Sigmoid colon (tissue), 7 donors: ENCODE results near the gene FZD10. TPM values are rescaled to one million over a fixed set of nuclear protein-coding genes. Genes with fewer than 3 reads are reported as not detected.

Experiments
- DNase-seq: peaks from one replicate; pipeline ENCODE4 v3.0.0-alpha.2; 2019
- H3K27ac ChIP-seq, 4 donors: fragments of 200-600 bp; sonication (generic); one replicate each; pipeline ENCODE4 v1.5.1; 2016 to 2019; ENCODE audit warnings: mild to moderate bottlenecking in 1 of 4
- H3K27me3 ChIP-seq, 3 donors: fragments of 200-600 bp; sonication (generic); one replicate each; pipeline ENCODE4 v1.5.1; 2019; ENCODE audit warnings: mild to moderate bottlenecking in 1 of 3
- H3K36me3 ChIP-seq, 4 donors: fragments of 200-600 bp; sonication (generic); one replicate each; pipeline ENCODE4 v1.5.1; 2016 to 2019
- H3K4me1 ChIP-seq, 4 donors: fragments of 200-600 bp; sonication (generic); one replicate each; pipeline ENCODE4 v1.5.1; 2017 to 2019
- H3K4me3 ChIP-seq, 4 donors: fragments of 200-600 bp; sonication (generic); one replicate each; pipeline ENCODE4 v1.5.1; 2017 to 2019; ENCODE audit warnings: mild to moderate bottlenecking in 2 of 4, moderate library complexity in 1 of 4
- H3K9me3 ChIP-seq, 4 donors: fragments of 200-600 bp in 3 of 4; sonication (generic) in 3 of 4; one replicate each; pipeline versions ENCODE4 v1.5.1 to v1.6.1; 2013 to 2019
- CTCF ChIP-seq, 4 experiments: fragments of 450-650 bp in 3 of 4; fragments of 200-600 bp in 1 of 4; IDR thresholded peaks; one replicate each; pipeline ENCODE4 v1.5.1; 2016 to 2019; ENCODE audit warnings: antibody characterized with exemption in 4 of 4, mild to moderate bottlenecking in 3 of 4, moderate library complexity in 2 of 4
- EP300 ChIP-seq, 4 donors: sonication (generic); formaldehyde crosslinking; IDR thresholded peaks; one replicate each; pipeline ENCODE4 v1.6.1; 2017; ENCODE audit warnings: antibody characterized with exemption in 4 of 4
- POLR2A ChIP-seq, 2 donors: fragments of 450-650 bp; IDR thresholded peaks; one replicate each; pipeline ENCODE4 v1.6.1; 2016; ENCODE audit warnings: antibody characterized with exemption in 2 of 2, mild to moderate bottlenecking in 2 of 2, moderate library complexity in 2 of 2
- POLR2AphosphoS5 ChIP-seq, 4 donors: sonication (generic); formaldehyde crosslinking; IDR thresholded peaks; one replicate each; pipeline ENCODE4 v1.6.1; 2017; ENCODE audit warnings: antibody characterized with exemption in 4 of 4
- WGBS, 2 donors: extraction: QIAGEN DNeasy Blood & Tissue Kit; methylation state at CpG; one replicate each; pipeline ENCODE4 v1.1.7; 2013; 5-methylcytosine and 5-hydroxymethylcytosine counted together
- intact Hi-C: fragments of 100-400 bp; cut with DNase I; formaldehyde crosslinking; loops from one replicate; pipeline ENCODE4 v1.15.1; 2023
- polyA plus RNA-seq, 3 donors: library from polyadenylated mRNA; stranded (reverse); fragments of 200-250 nt; gene quantifications; one replicate each; pipeline ENCODE4 v1.2.3, GENCODE V29; 2013
- total RNA-seq, 4 donors: library from RNA; depleted of rRNA; stranded (reverse); fragments of >200 nt; gene quantifications; one replicate each; pipeline ENCODE4 v1.1.0, GENCODE V29; 2016
- donor health status: healthy with polysubstance abuse.
- donor health status: Bipolar disorder and iron deficiency.
- donor health status: healthy.

Gene FZD10
- total and polyA plus RNA-seq, 7 donors: 0.13 to 1.7 (median 0.66) TPM; not detected in 1

- intact Hi-C loops: no loop called here
- WGBS, 2 donors: 60 to 76% methylated on average over 5 of the region's 5 CpGs
- H3K9me3 ChIP-seq: no peaks in the 10 kb centered on the region
- peaks cover 0 to 17% (median 12%) of the 10 kb centered on the region in 3 donors for H3K27me3 ChIP-seq
- no peak overlapping the region for H3K27ac ChIP-seq
- H3K4me1 ChIP-seq: no peaks in the 10 kb centered on the region
- TF ChIP-seq EP300 (IDR thresholded peaks at IDR 0.05) (no peak), POLR2AphosphoS5 (IDR thresholded peaks at IDR 0.05) (no peak), CTCF (IDR thresholded peaks at IDR 0.05) (no peak)
- DNase-seq: no peak
- no peaks in the 10 kb centered on the region for H3K36me3 ChIP-seq
- H3K4me3 ChIP-seq: no peak overlapping the region
Measured at GRCh38 chr12:130117701-130118100, 44.6 kb upstream of the FZD10 start.

- no peaks in the 10 kb centered on the region for H3K4me1 ChIP-seq
- 84% methylated on average over 6 of the region's 6 CpGs for WGBS, 2 donors
- H3K27me3 ChIP-seq: peaks cover 0 to 17% (median 12%) of the 10 kb centered on the region in 3 donors
- H3K27ac ChIP-seq: no peak overlapping the region
- no peaks in the 10 kb centered on the region for H3K36me3 ChIP-seq
- intact Hi-C loops: no loop called here
- no peak overlapping the region for H3K4me3 ChIP-seq
- H3K9me3 ChIP-seq: no peaks in the 10 kb centered on the region
- TF ChIP-seq POLR2AphosphoS5 (IDR thresholded peaks at IDR 0.05) (no peak), POLR2A (IDR thresholded peaks at IDR 0.05) (no peak), CTCF (IDR thresholded peaks at IDR 0.05) (no peak), EP300 (IDR thresholded peaks at IDR 0.05) (no peak)
- no peak for DNase-seq
Measured at GRCh38 chr12:130118181-130118580, 44.1 kb upstream of the FZD10 start.

- Histone ChIP-seq H3K9me3 (no peaks in the 10 kb centered on the region), H3K27me3 (peaks cover 0 to 17% (median 0%) of the 10 kb centered on the region in 3 donors), H3K27ac (no peak overlapping the region), H3K4me1 (no peaks in the 10 kb centered on the region), H3K4me3 (no peak overlapping the region), H3K36me3 (no peaks in the 10 kb centered on the region)
- TF ChIP-seq EP300 (IDR thresholded peaks at IDR 0.05) (no peak), CTCF (IDR thresholded peaks at IDR 0.05) (no peak), POLR2AphosphoS5 (IDR thresholded peaks at IDR 0.05) (no peak), POLR2A (IDR thresholded peaks at IDR 0.05) (no peak)
- DNase-seq: no peak
- intact Hi-C loops: no loop called here
- 84 to 88% methylated on average over 27 of the region's 27 CpGs for WGBS, 2 donors
Measured at GRCh38 chr12:130119241-130119861, 42.9 kb upstream of the FZD10 start.

- H3K36me3 ChIP-seq: no peaks in the 10 kb centered on the region
- peaks cover 0 to 17% (median 0%) of the 10 kb centered on the region in 3 donors for H3K27me3 ChIP-seq
- H3K4me1 ChIP-seq: no peaks in the 10 kb centered on the region
- no peaks in the 10 kb centered on the region for H3K9me3 ChIP-seq
- no peak for TF ChIP-seq EP300 (IDR thresholded peaks at IDR 0.05)
- no peak for TF ChIP-seq POLR2A (IDR thresholded peaks at IDR 0.05)
- TF ChIP-seq POLR2AphosphoS5 (IDR thresholded peaks at IDR 0.05): no peak
- TF ChIP-seq CTCF (IDR thresholded peaks at IDR 0.05): no peak
- DNase-seq: no peak
- WGBS, 2 donors: 72 to 82% methylated on average over 31 of the region's 31 CpGs
- no peak overlapping the region for H3K4me3 ChIP-seq
- intact Hi-C loops: no loop called here
- no peak overlapping the region for H3K27ac ChIP-seq
Measured at GRCh38 chr12:130120012-130120805, 42.1 kb upstream of the FZD10 start.
